ENCODE measurements around the gene ZNF618.
"Not testable (repeated sequence)": the region's sequence is repeated elsewhere in the genome, so short reads cannot be mapped to it uniquely, and the experiment has no call there.

ZNF618 gene

GRCh38 chr9:114078021-114078780, 202.1 kb downstream of the ZNF618 start, which contains the start of gene AMBP:
Gene AMBP (minus strand): TSS chr9:114078300. CDS start chr9:114078209, 91 bp downstream.
- no peak for DNase-seq

GRCh38 chr9:114078781-114079156, 202.7 kb downstream of the ZNF618 start:
- DNase-seq, result no peak

GRCh38 chr9:114080195-114080772, 204.2 kb downstream of the ZNF618 start:
- no peak for DNase-seq

GRCh38 chr9:114080773-114081440, 204.8 kb downstream of the ZNF618 start:
- DNase-seq, result no peak

- DNase-seq, result no peak
Observed at GRCh38 chr9:114081441-114082016, 205.4 kb downstream of the ZNF618 start.

GRCh38 chr9:114082017-114082762, 206.1 kb downstream of the ZNF618 start:
- peak in 55 of 58 donors; percentile 25 to 93 (median 74) for DNase-seq

GRCh38 chr9:114082763-114083412, 206.8 kb downstream of the ZNF618 start:
- not testable (repeated sequence) for DNase-seq

GRCh38 chr9:114083666-114084065, 207.6 kb downstream of the ZNF618 start:
- no peak for DNase-seq

- DNase-seq, result no peak
Observed at GRCh38 chr9:114084282-114085073, 208.4 kb downstream of the ZNF618 start.

- DNase-seq, result no peak
Observed at GRCh38 chr9:114085387-114085789, 209.3 kb downstream of the ZNF618 start.

- no peak for DNase-seq
Observed at GRCh38 chr9:114086009-114086408, 209.9 kb downstream of the ZNF618 start.

- no peak for DNase-seq
Observed at GRCh38 chr9:114086607-114087006, 210.5 kb downstream of the ZNF618 start.

- no peak for DNase-seq
Observed at GRCh38 chr9:114087721-114088120, 211.6 kb downstream of the ZNF618 start.

- no peak for DNase-seq
Observed at GRCh38 chr9:114088571-114089170, 212.6 kb downstream of the ZNF618 start.

GRCh38 chr9:114089206-114089840, 213.2 kb downstream of the ZNF618 start:
- DNase-seq, result no peak

- DNase-seq, result no peak
Observed at GRCh38 chr9:114090798-114091197, 214.7 kb downstream of the ZNF618 start.

- DNase-seq, result no peak
Observed at GRCh38 chr9:114091711-114092110, 215.6 kb downstream of the ZNF618 start.

GRCh38 chr9:114092336-114092735, 216.2 kb downstream of the ZNF618 start:
- DNase-seq, result no peak

- DNase-seq, result no peak
Observed at GRCh38 chr9:114093031-114093471, 216.9 kb downstream of the ZNF618 start.

Measured in anterior cingulate cortex (tissue), 58 donors.